Measurements from ENCODE around the gene VSTM5. TPM values are rescaled to one million over a fixed set of nuclear protein-coding genes. Genes with fewer than 3 reads are reported as not detected.

The VSTM5 gene
- total and polyA plus RNA-seq, 5 donors from 2014 or later: 0.28 TPM; not detected in 4

DNA sequence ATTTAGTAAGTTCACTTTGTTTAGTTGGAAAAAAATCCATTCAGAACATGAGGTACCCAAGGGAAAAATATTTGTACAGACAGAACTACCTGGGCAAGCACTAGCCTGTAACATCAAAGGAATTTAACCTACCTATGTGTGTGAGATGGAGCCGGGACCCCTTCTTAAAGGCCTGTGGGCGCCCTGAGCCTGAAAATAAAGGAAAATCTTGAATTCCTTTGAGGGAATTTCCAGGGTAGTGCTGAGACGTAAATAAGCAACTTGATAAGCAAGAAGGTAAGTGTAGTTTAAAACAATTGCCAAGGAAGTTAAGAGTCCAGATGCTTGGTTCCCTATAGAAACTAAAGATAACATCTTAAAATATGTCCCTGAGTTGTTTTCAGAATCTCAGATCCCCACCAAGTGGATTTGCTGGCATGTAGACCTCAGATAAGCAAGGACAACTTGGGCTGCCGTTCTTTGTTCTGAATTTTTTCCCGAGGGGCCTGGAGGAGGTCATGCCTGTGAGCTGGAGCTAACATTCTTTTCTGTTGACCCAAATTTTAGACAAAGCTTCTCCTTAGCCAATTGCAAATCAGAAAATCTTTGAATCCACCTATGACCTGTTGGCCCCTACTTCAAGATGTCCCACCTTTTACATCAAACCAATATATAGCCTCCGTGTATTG is 35.3 kb downstream of the VSTM5 start:
- peaks cover 46% of the 10 kb centered on the region for H3K36me3 Mint-ChIP-seq
- H3K27ac Mint-ChIP-seq: no peak overlapping the region
- peaks cover 56% of the 10 kb centered on the region for H3K36me3 ChIP-seq (ENCODE audit: control insufficient read depth, insufficient read depth, low read length)

GRCh38 chr11:93813974-93814373 is 36.4 kb downstream of the VSTM5 start:
- H3K27me3 Mint-ChIP-seq: no peaks in the 10 kb centered on the region
- peak overlapping the region in 1 of 3 donors; percentile 52 for H3K27ac Mint-ChIP-seq
- ATAC-seq (ENCODE audit: low read depth in 2 of 2): no peak

More for the DNA sequence above, 35.3 kb downstream of the VSTM5 start:
- Mint-ChIP-seq H3K27me3 (no peaks in the 10 kb centered on the region), H3K4me3 (no peak overlapping the region), H3K9me3 (peaks cover 0 to 5% (median 0%) of the 10 kb centered on the region in 7 donors), H3K4me1 (peaks cover 0 to 9% (median 1%) of the 10 kb centered on the region in 4 donors)
- Histone ChIP-seq H3K4me1 (ENCODE audit: control insufficient read depth, insufficient read depth, low read length, poor library complexity, severe bottlenecking) (no peaks in the 10 kb centered on the region), H3K4me3 (ENCODE audit: low read depth, low read length) (no peak overlapping the region), H3K9me3 (ENCODE audit: control insufficient read depth in 2 of 2, low read length in 2 of 2) (no peaks in the 10 kb centered on the region), H3K27ac (ENCODE audit: insufficient read depth, low read length, poor library complexity, severe bottlenecking) (no peak overlapping the region), H3K27me3 (ENCODE audit: control insufficient read depth, insufficient read depth, low read length) (no peaks in the 10 kb centered on the region)
- DNase-seq: no peak
- ATAC-seq (ENCODE audit: low read depth in 2 of 2): no peak

DNA sequence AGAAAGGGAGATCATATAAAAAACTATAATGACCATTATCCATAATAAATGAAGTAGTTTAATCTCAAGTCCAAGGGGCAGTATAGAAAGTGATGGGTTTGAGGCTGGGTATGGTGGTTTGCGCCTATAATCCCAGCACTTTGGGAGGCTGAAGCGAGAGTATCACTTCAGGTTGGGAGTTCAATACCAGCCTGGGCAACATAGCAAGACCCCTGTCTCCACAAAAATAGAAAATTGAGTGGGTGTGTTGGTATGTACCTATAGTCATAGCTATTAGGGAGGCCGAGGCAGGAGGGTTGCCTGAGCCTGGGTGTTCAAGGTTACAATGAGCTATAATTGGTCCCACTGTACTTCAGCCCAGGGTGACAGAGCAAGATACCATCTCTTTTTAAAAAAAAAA is 42.4 kb downstream of the VSTM5 start:
- peaks cover 92% of the 10 kb centered on the region for H3K36me3 ChIP-seq (ENCODE audit: control insufficient read depth, insufficient read depth, low read length)
- no peak overlapping the region for H3K4me3 ChIP-seq (ENCODE audit: low read depth, low read length)
- no peaks in the 10 kb centered on the region for H3K4me1 ChIP-seq (ENCODE audit: control insufficient read depth, insufficient read depth, low read length, poor library complexity, severe bottlenecking)
- no peaks in the 10 kb centered on the region for H3K27me3 ChIP-seq (ENCODE audit: control insufficient read depth, insufficient read depth, low read length)
- Mint-ChIP-seq H3K4me3 (no peak overlapping the region), H3K4me1 (peaks cover 7 to 11% (median 11%) of the 10 kb centered on the region in 4 donors), H3K27ac (no peak overlapping the region), H3K9me3 (no peaks in the 10 kb centered on the region), H3K27me3 (no peaks in the 10 kb centered on the region), H3K36me3 (peaks cover 64% of the 10 kb centered on the region)
- DNase-seq: no peak
- no peak overlapping the region for H3K27ac ChIP-seq (ENCODE audit: insufficient read depth, low read length, poor library complexity, severe bottlenecking)
- no peak for ATAC-seq (ENCODE audit: low read depth in 2 of 2)
- H3K9me3 ChIP-seq (ENCODE audit: control insufficient read depth in 2 of 2, low read length in 2 of 2): no peaks in the 10 kb centered on the region

More at GRCh38 chr11:93813974-93814373, 36.4 kb downstream of the VSTM5 start:
- H3K4me1 ChIP-seq (ENCODE audit: control insufficient read depth, insufficient read depth, low read length, poor library complexity, severe bottlenecking): no peaks in the 10 kb centered on the region
- no peak overlapping the region for H3K27ac ChIP-seq (ENCODE audit: insufficient read depth, low read length, poor library complexity, severe bottlenecking)
- peaks cover 51% of the 10 kb centered on the region for H3K36me3 Mint-ChIP-seq
- no peak for DNase-seq
- H3K9me3 Mint-ChIP-seq: peaks cover 0 to 5% (median 0%) of the 10 kb centered on the region in 7 donors
- H3K4me1 Mint-ChIP-seq: peaks cover 0 to 9% (median 3%) of the 10 kb centered on the region in 4 donors
- peak overlapping the region in 1 of 4 donors; percentile 10 for H3K4me3 Mint-ChIP-seq
- H3K27me3 ChIP-seq (ENCODE audit: control insufficient read depth, insufficient read depth, low read length): no peaks in the 10 kb centered on the region
- H3K4me3 ChIP-seq (ENCODE audit: low read depth, low read length): no peak overlapping the region
- H3K9me3 ChIP-seq (ENCODE audit: control insufficient read depth in 2 of 2, low read length in 2 of 2): no peaks in the 10 kb centered on the region
- H3K36me3 ChIP-seq (ENCODE audit: control insufficient read depth, insufficient read depth, low read length): peaks cover 67% of the 10 kb centered on the region

DNA sequence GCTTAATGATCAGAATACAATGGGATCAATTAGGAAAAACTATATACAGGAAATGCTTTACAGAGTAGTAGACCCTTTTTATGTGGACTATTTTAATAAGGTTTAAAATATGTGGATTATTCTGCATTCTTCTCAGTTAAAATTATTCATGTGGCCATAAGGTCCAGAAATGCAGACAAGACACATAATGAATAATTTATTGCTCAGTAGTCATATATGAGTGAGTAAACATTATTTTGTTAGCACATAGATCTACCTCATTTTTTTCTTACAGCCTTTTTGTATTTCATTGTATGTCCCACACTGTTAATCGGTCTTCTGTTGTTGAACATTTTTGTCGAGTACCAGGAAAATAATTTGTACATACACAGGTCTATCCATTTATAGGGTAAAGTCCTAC is 45.5 kb downstream of the VSTM5 start:
- peaks cover 48% of the 10 kb centered on the region for H3K36me3 Mint-ChIP-seq
- H3K27ac ChIP-seq (ENCODE audit: insufficient read depth, low read length, poor library complexity, severe bottlenecking): no peak overlapping the region
- H3K4me1 Mint-ChIP-seq: peaks cover 18 to 24% (median 22%) of the 10 kb centered on the region in 4 donors
- H3K27ac Mint-ChIP-seq: peak overlapping the region in 2 of 3 donors; percentile 6 to 67
- DNase-seq (no peak), ATAC-seq (ENCODE audit: low read depth in 2 of 2) (no peak)
- H3K9me3 Mint-ChIP-seq: no peaks in the 10 kb centered on the region
- no peaks in the 10 kb centered on the region for H3K27me3 ChIP-seq (ENCODE audit: control insufficient read depth, insufficient read depth, low read length)
- H3K9me3 ChIP-seq (ENCODE audit: control insufficient read depth in 2 of 2, low read length in 2 of 2): no peaks in the 10 kb centered on the region
- no peaks in the 10 kb centered on the region for H3K4me1 ChIP-seq (ENCODE audit: control insufficient read depth, insufficient read depth, low read length, poor library complexity, severe bottlenecking)
- no peak overlapping the region for H3K4me3 ChIP-seq (ENCODE audit: low read depth, low read length)
- H3K36me3 ChIP-seq (ENCODE audit: control insufficient read depth, insufficient read depth, low read length): peaks cover 89% of the 10 kb centered on the region
- H3K4me3 Mint-ChIP-seq: no peak overlapping the region
- H3K27me3 Mint-ChIP-seq: no peaks in the 10 kb centered on the region

DNA sequence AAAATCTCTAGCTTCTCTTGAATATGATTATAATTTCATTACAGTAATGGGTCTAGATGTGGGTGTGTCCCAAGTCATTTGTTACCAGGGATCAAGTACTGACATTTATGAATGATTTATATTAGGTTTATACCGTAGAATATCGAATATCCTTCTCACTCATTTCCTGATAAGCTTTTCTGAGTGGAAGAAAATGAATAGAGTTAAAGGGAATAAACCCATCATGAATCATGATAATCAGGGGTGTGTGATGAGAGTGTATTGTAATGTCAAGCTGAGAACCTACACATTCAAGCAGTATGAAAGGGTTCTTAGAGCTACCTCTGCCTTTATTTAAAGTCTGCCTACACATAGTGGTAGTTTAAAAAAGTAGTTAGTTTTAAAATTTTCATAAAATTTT is 49.1 kb downstream of the VSTM5 start:
- Histone ChIP-seq H3K36me3 (ENCODE audit: control insufficient read depth, insufficient read depth, low read length) (peaks cover 87% of the 10 kb centered on the region), H3K27ac (ENCODE audit: insufficient read depth, low read length, poor library complexity, severe bottlenecking) (no peak overlapping the region), H3K9me3 (ENCODE audit: control insufficient read depth in 2 of 2, low read length in 2 of 2) (no peaks in the 10 kb centered on the region), H3K4me1 (ENCODE audit: control insufficient read depth, insufficient read depth, low read length, poor library complexity, severe bottlenecking) (no peaks in the 10 kb centered on the region), H3K27me3 (ENCODE audit: control insufficient read depth, insufficient read depth, low read length) (no peaks in the 10 kb centered on the region), H3K4me3 (ENCODE audit: low read depth, low read length) (no peak overlapping the region)
- H3K9me3 Mint-ChIP-seq: no peaks in the 10 kb centered on the region
- peak overlapping the region in 2 of 3 donors; percentile 7 to 73 for H3K27ac Mint-ChIP-seq
- H3K27me3 Mint-ChIP-seq: no peaks in the 10 kb centered on the region
- H3K4me3 Mint-ChIP-seq: no peak overlapping the region
- no peak for DNase-seq
- peaks cover 15 to 43% (median 22%) of the 10 kb centered on the region in 4 donors for H3K4me1 Mint-ChIP-seq
- ATAC-seq (ENCODE audit: low read depth in 2 of 2): no peak
- H3K36me3 Mint-ChIP-seq: peaks cover 49% of the 10 kb centered on the region

GRCh38 chr11:93796441-93797231 is 53.8 kb downstream of the VSTM5 start:
- H3K9me3 ChIP-seq (ENCODE audit: control insufficient read depth in 2 of 2, low read length in 2 of 2): no peaks in the 10 kb centered on the region
- peak overlapping the region in 1 of 3 donors; percentile 18 for H3K27ac Mint-ChIP-seq
- no peak for DNase-seq
- H3K4me1 ChIP-seq (ENCODE audit: control insufficient read depth, insufficient read depth, low read length, poor library complexity, severe bottlenecking): no peaks in the 10 kb centered on the region
- H3K27me3 Mint-ChIP-seq: no peaks in the 10 kb centered on the region
- no peak for ATAC-seq (ENCODE audit: low read depth in 2 of 2)
- peaks cover 53% of the 10 kb centered on the region for H3K36me3 Mint-ChIP-seq
- H3K27ac ChIP-seq (ENCODE audit: insufficient read depth, low read length, poor library complexity, severe bottlenecking): no peak overlapping the region
- H3K4me3 Mint-ChIP-seq: no peak overlapping the region
- peaks cover 10 to 37% (median 14%) of the 10 kb centered on the region in 4 donors for H3K4me1 Mint-ChIP-seq
- no peaks in the 10 kb centered on the region for H3K9me3 Mint-ChIP-seq
- no peak overlapping the region for H3K4me3 ChIP-seq (ENCODE audit: low read depth, low read length)
- H3K27me3 ChIP-seq (ENCODE audit: control insufficient read depth, insufficient read depth, low read length): no peaks in the 10 kb centered on the region
- peaks cover 92% of the 10 kb centered on the region for H3K36me3 ChIP-seq (ENCODE audit: control insufficient read depth, insufficient read depth, low read length)

DNA sequence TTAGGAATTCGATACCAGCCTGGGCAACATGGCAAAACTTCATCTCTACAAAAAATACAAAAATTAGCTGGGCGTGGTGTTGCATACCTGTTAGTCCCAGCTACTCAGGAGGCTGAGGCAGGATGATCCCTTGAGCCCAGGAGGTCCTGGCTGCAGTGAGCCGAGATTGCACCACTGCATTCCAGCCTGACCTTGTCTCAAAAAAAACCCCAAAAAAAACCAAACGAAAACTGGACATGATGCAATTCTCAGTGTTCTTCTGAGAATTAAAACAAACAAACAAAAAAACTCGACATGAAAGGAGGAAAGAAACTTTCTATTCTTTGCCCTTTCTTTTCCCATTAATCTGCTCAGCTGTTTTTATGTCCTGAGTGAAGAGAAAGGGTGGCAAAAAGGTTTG is 58.9 kb downstream of the VSTM5 start:
- no peak for ATAC-seq (ENCODE audit: low read depth in 2 of 2)
- Histone ChIP-seq H3K36me3 (ENCODE audit: control insufficient read depth, insufficient read depth, low read length) (peaks cover 84% of the 10 kb centered on the region), H3K9me3 (ENCODE audit: control insufficient read depth in 2 of 2, low read length in 2 of 2) (no peaks in the 10 kb centered on the region), H3K27me3 (ENCODE audit: control insufficient read depth, insufficient read depth, low read length) (no peaks in the 10 kb centered on the region), H3K4me3 (ENCODE audit: low read depth, low read length) (no peak overlapping the region), H3K27ac (ENCODE audit: insufficient read depth, low read length, poor library complexity, severe bottlenecking) (no peak overlapping the region), H3K4me1 (ENCODE audit: control insufficient read depth, insufficient read depth, low read length, poor library complexity, severe bottlenecking) (peaks cover 14% of the 10 kb centered on the region)
- Mint-ChIP-seq H3K4me1 (peaks cover 19 to 34% (median 29%) of the 10 kb centered on the region in 4 donors), H3K9me3 (no peaks in the 10 kb centered on the region), H3K4me3 (no peak overlapping the region), H3K36me3 (peaks cover 50% of the 10 kb centered on the region), H3K27ac (no peak overlapping the region), H3K27me3 (no peaks in the 10 kb centered on the region)
- no peak for DNase-seq

All from CD4-positive, CD25-positive, alpha-beta regulatory T cell (primary cell).